GM19239 (cell line): Measurements from ENCODE around the gene NUDCD3.
"Not testable (repeated sequence)": the region's sequence is repeated elsewhere in the genome, so short reads cannot be mapped to it uniquely, and the experiment has no call there.

Source experiments
- DNase-seq: peaks from one replicate; pipeline ENCODE4 v3.0.0; 2011; ENCODE audit warnings: low spot score; ENCODE audit not compliant: insufficient read length
- FAIRE-seq: peaks from 2 replicates; lab custom pipeline; 2011; peaks lifted over from hg19 to GRCh38; lab: Jason Lieb, UNC

Gene NUDCD3

DNA sequence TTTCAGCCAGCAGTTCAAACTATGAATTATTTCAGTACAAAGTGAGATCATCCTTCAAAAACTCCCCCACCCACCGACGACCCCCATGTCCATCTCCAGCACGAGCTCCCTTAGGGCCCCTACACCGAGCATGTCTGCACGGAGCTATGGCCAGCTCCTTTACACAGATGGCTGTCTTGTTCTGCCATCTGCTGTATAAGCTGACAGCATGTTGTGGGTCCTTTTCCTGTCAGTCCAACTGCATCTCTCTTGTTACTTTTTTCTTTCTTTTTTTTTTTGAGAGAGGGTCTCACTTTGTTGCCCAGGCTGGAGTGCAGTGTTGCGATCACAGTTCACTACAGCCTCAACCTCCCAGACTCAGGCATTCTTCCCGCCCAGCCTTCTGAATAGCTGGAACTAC lies 29.1 kb upstream of the NUDCD3 start:
- no peak for DNase-seq
- FAIRE-seq, result no peak

GRCh38 chr7:44518761-44519160 lies 28.3 kb upstream of the NUDCD3 start:
- FAIRE-seq (no peak), DNase-seq (no peak)

DNA sequence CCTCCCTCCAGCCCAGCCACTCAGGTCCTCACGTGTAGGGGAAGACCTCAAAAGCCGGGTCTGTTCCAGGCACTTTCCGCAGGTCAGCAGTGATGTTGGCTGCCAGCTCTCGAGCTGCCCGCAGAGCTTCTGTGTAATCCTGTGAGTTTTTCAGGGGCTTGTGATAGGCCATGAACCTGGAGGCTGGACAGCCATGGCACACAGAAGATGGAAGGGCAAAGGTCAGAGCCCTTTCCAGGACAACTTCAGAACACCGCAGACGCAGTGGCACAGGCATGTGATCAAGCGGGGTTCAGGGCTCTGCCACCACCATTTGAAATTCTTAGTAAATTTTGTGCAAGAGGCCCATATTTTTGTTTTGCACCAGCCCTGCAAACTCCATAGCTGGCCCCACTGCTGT lies 26.7 kb upstream of the NUDCD3 start:
- FAIRE-seq (no peak), DNase-seq (no peak)

- DNase-seq (no peak), FAIRE-seq (no peak)
Observed at GRCh38 chr7:44515590-44516268, 25.3 kb upstream of the NUDCD3 start.

DNA sequence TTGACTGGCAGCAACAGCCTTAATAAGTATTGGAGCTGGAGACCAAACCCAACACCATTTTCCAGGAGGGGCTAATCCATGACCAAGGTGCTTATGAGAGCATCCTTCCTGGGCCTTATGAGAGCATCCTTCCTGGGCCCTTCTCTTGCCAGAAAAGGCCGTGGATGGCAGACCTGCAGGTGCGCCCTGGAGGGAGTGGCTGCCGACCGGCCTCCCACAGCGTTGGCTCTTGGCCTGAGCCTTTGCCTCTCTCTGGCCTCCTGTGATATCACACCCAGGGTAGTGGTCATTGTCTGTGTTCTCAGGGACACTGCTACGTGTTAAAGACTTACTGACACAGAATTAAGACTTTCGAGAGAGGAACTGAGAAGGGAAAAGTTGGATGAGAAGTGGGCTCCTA lies 22.3 kb upstream of the NUDCD3 start:
- DNase-seq (no peak), FAIRE-seq (no peak)

DNA sequence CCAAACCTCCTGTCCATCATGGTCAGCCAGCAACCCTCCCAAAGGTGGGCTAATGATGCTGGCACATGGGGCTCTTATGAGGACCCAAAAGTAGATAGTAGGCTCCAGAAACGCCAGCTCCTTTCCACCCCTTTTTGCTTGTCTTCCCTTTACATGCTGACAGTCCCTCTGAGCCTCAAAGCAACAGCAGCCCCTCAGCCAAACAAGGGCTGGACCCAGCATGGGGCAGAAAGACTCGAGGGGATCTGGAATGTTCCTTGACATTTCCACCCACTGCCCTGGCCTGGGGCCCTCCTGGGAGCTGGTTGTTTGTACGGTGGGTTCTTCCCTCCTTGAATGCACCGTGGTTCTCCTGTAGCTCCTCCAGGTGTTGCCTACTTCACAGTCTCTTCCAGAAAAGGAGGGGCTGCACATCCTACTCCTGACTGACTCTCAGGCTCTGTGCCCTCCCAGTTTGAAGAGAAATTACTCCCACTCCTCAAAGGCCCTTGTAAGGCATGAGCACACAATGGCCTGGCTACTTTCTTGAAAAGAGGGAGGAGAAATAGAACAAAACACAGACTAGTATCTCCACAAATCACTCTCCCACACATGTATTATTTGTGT lies 21.5 kb upstream of the NUDCD3 start:
- DNase-seq (no peak), FAIRE-seq (no peak)

DNA sequence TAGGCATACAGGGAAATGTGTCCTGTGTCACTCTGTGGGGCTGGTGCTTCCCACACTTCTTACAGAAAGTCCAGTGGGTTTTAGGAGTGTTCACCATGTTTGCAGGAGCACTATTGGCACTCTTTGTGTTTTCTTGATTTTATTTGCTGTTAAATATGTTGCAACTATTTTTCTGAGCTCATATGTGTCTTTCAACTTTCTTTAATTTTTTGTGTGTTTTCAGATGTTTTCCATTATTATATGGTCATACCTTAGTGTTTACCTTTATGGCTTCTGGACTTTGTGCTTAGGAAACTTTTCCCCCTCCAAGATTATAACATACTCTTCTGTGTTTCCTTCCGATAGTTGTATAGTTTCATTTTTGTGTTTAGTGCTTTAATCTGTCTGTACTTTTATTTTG lies 20.8 kb upstream of the NUDCD3 start:
- DNase-seq (no peak), FAIRE-seq (no peak)

- FAIRE-seq (no peak), DNase-seq (no peak)
Observed at GRCh38 chr7:44508328-44509030, 18.0 kb upstream of the NUDCD3 start.

DNA sequence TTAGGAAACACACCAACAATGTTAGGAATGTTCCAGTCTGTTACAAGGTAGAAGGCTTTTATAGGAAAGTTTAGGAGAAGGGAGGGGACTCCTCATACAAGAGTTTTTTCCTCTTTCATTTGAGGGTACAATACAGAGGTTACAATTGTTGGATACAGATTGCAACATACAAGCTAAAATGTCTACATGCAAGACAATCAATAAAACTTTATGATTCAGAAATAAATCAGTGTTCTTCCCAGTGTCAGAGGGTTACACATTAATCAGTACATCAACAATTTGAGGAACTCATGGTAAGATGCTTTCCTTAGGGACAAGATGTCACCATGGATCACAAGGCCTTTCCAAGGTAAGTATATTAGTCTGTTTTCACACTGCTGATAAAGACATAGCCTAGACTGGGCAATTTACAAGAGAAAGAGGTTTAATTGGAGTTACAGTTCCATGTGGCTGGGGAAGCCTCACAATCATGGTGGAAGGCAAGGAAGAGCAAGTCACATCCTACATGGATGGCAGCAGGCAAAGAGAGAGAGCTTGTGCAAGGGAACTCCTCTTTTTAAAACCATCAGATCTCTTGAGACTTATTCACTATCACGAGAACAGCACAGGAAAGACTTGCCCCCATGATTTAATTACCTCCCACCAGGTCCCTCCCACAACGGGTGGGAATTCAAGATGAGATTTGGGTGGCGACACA lies 16.3 kb upstream of the NUDCD3 start:
- FAIRE-seq, DNase-seq: not testable (repeated sequence)

- FAIRE-seq, result no peak
- DNase-seq, result no peak
Observed at GRCh38 chr7:44505595-44505994, 15.1 kb upstream of the NUDCD3 start.

DNA sequence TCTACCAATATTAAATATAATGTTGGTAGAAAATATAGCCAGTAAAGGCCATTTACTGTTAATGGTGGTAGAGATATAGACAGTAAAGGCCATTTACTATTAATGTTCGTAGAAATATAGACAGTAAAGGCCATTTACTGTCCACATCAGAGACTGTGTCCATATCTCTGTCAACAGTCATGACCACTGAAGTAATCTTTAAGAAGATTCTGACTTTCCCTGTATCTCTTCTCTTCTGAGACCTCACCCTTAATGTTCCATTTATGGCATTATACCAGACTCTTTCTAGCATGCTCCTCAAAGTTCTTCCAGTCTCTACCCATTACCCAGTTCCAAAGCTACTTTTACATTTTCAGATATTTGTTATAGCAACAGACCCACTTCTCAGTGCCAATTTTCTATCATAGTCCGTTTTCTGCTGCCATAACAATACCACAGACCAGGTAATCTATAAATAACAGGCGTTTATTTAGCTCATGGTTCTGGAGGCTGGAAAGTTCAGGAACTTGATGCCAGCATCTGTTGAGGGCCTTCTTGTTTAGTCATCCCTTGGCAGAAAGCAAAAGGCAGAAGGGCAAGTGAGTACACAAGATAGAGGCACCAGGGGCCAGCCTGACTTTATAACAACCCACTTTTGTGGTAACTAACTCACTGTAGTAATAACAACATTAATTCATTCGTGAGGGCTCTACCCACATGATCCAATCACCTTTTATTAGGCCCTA lies 7.9 kb upstream of the NUDCD3 start:
- no peak for DNase-seq
- FAIRE-seq, result no peak

DNA sequence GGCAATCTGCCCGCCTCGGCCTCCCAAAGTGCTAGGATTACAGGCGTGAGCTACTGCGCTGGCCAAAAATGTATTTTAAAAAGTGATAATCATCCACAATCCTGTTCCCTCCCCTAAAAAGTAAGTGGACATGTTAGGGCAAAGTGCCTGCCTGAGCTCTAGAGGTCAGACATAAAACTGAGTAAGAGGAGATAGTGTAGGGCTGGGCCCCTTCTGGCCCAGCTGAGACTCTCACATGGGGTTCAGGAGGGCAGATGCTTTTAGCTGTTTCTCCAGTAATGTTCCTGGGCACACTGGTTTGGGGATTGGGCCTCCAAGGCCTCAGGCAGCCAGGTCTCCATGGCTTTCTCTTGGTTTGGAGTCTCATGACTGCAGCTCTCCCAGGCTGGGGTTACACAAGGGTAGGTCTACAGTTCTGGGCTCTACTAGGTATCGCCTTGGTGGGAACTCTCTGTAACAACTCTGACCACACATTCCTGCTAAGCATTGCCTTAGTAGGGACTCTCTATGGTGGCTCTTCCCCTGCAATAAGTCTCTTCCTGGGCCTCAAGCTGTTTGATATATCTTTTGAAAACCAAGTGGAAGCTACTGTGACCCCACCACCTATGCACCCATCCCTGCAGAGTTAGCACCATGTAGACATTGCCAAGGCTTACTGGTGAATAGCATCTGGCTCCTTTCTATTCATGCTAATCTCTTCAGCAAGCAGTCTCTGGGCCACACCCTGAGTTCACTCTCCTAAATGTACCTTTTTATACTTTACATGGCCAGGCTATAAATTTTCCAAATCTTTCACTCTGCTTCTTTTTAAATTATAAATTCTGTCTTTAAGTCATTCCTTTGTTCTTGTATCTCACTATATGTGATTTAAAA lies 6.9 kb upstream of the NUDCD3 start:
- FAIRE-seq, result no peak

DNA sequence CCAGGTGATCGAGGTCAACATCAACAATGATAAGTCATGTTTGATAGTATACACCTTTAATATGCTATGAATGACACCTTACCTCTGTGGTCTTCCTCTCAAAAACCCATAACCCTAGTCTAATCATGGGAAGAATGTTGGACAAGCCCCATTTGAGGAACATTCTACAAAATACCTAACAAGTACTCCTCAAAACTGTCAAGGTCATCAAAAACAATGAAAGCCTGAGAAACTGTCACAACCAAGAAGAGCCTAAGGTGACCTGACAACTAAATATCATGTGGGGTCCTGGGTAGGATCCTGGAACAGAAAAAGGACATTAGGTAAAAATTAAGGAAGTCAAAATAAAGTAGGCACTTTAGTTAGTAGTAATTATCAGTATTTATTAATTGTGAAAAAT lies 5.9 kb upstream of the NUDCD3 start:
- no peak for FAIRE-seq
- no peak for DNase-seq

More for the DNA sequence above, 6.9 kb upstream of the NUDCD3 start:
- DNase-seq, result no peak

- FAIRE-seq (no peak), DNase-seq (no peak)
Observed at GRCh38 chr7:44494960-44495359, 4.5 kb upstream of the NUDCD3 start.

DNA sequence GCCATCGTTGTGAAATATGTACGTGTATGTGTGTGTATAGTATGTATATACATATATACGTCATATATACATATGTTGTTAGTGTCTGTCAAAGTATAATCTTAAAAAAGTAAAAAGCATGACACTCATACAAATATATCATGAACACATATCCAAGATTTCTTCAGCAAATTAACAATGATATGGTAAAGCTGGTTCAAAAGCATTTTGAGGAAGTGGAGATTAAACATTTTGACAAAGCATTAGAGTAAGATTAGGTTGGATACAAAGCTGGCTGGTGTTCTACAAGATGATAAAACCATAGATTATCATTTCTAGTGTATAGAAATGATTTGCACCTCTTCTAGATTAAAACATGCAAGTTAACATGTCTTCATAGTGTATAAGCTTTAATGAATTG lies 771 bp upstream of the NUDCD3 start:
- DNase-seq (no peak), FAIRE-seq (peak; percentile 18)

- no peak for FAIRE-seq
Observed at GRCh38 chr7:44489955-44490350, 505 bp downstream of the NUDCD3 start.

DNA sequence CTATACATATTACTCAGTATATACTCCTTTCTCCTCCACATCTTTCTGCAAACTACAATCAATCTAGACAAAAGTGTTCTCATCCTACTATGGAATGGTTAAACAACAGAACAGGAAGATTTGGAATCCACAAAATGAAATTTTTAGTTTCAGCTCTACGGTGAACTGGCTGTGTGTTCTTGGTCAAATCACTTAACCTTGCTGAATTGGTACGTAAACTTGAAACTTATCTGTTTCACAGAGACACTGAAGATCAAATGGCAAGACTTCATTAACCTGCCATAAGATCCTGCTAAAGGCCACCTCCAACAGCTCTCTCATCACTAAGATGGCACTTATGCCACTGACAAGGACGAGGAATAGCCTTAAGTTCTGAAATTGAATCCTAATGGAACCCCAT lies 1.5 kb downstream of the NUDCD3 start:
- DNase-seq (no peak), FAIRE-seq (no peak)

More at GRCh38 chr7:44489955-44490350, 505 bp downstream of the NUDCD3 start:
- peak; percentile 21 for DNase-seq

DNA sequence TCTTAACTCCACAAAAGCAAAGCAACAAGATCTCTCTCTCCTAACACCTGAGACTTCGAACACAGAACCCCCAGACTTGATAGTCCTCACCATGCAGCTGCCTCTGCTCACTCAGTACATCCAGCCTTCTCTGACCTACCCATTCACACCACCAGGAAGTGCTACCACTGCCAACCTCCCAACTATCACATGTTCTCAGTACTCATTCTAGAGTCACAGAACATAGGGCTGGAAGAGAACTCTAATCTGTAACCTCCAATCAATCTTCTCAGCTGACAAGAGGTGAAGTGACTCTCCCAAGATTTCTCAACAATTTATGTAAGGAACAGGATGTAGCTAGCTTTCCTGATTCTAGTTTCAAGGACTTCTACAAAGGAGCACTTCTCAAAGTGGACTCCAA lies 3.8 kb downstream of the NUDCD3 start:
- no peak for FAIRE-seq
- no peak for DNase-seq

DNA sequence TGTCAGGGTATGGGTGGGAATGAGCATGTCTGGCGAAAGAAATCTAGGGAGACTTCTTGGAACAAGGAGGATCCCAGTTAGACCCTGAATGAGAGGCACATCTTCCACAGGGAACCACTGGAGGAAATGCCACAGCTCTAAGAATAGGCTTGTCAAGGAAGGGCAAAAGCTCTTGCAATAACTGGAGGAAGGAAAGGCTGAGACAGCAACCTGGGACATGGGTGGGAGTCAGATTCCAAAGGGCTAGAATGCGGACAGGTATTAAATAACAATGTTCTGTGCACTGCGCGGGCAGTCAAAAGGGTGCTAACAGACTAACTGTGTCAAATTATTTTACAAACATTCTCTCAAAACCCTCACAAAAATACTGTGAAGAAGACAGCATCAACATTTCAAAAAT lies 4.5 kb downstream of the NUDCD3 start:
- DNase-seq (no peak), FAIRE-seq (no peak)
